ENCODE data around the gene RC3H2.
"Not testable (repeated sequence)": the region's sequence is repeated elsewhere in the genome, so short reads cannot be mapped to it uniquely, and the experiment has no call there.

The RC3H2 gene

DNA sequence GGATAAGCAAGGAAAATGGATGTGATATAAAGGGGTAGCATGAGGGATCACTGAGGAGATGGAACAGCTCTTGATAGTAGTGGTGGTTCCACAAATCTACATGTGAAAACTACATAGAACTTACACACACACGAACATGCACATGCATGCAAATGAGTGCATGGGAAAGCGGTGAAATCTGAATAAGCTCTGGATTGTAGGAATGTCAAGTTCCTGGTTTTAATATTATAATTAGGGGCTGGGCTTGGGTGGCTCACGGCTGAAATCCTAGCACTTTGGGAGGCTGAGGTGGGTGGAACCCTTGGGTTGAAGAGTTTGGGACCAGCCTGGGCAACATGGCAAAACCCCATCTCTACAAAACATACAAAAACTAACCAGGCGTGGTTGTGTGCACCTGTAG is 63.7 kb downstream of the RC3H2 start:
- no peak for DNase-seq (ENCODE audit: low spot score)

- DNase-seq (ENCODE audit: low spot score), result not testable (repeated sequence)
These were observed 66.7 kb downstream of the RC3H2 start for GRCh38 chr9:122838441-122838840.

GRCh38 chr9:122837266-122837850 is 67.8 kb downstream of the RC3H2 start:
- no peak for DNase-seq (ENCODE audit: low spot score)

DNA sequence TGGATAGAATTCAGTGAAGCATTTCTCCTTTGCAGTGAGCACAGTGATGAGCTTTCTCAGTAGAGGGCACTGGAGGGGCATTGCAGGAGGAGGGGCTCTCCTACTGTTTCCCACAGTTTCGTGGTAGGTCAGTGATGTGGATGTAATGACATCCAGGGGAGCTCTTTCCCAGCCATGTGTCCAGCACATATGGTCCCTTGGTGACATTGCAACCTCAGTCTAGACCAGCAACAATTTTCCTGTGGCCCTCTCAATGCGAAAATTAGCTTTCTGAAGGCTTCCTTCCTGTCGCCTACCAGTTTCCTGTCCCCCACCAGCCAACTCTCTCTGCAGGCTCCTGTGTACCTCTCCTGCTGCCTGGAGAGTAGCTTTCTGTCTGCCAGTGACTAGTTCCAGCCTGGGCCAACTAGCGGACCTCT is 69.8 kb downstream of the RC3H2 start:
- no peak for DNase-seq (ENCODE audit: low spot score)

DNA sequence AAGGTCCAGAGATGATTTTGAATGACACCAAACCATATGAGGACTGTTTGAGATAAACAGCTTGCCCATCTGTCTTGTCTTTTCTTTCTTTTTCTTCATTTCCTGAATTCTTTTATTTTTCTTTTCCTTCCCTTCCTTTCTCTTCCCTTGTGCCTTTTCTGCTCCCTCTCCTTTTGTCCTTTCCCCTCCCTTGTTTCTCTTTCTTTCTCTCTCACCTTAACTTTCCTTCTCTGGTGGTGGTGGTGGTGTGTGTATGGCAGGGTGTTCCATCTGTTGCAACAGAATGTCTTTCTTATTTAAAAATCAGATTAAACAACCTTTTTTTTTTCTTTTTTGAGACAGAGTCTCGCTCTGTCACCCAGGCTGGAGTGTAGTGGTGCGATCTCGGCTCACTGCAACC is 73.0 kb downstream of the RC3H2 start:
- no peak for DNase-seq (ENCODE audit: low spot score)

- DNase-seq (ENCODE audit: low spot score), result not testable (repeated sequence)
These were observed 76.2 kb downstream of the RC3H2 start for GRCh38 chr9:122828965-122829284.

DNA sequence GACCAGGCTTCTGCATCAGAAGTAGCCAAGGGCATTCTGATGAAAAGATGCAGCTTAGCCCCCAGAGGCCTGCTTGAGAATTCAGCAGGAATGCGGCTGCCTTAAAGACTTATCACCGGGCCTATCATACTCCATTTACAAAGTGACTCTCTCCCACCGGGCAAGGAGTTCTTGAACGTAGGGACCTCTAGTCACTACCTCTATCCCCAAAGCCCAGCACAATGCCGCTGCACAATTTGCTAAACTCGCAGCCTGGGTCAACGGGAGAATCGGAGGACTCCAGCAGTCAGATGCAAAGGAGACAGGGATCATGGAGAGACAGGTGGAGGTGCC is 77.4 kb downstream of the RC3H2 start:
- no peak for DNase-seq (ENCODE audit: low spot score)

- DNase-seq (ENCODE audit: low spot score), result peak; percentile 56
These were observed 82.2 kb downstream of the RC3H2 start for GRCh38 chr9:122822938-122823337.

DNA sequence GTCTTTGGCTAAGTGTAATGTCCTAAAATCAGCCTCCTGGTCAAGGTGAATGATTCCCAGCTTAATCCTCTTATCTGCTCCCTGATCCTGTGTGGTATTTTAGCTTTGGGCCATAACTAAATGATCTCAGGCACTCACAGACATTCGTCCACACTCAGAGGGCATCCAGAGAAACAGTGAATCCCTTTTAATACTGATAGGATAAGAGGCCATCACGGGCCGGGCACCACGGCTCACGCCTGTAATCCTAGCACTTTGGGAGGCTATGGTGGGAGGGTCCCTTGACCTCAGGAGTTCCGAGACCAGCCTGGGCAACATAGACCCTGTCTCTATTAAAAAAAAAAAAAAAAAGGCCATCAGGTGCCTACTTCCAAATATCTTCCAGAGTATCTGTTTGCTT is 83.1 kb downstream of the RC3H2 start:
- no peak for DNase-seq (ENCODE audit: low spot score)

DNA sequence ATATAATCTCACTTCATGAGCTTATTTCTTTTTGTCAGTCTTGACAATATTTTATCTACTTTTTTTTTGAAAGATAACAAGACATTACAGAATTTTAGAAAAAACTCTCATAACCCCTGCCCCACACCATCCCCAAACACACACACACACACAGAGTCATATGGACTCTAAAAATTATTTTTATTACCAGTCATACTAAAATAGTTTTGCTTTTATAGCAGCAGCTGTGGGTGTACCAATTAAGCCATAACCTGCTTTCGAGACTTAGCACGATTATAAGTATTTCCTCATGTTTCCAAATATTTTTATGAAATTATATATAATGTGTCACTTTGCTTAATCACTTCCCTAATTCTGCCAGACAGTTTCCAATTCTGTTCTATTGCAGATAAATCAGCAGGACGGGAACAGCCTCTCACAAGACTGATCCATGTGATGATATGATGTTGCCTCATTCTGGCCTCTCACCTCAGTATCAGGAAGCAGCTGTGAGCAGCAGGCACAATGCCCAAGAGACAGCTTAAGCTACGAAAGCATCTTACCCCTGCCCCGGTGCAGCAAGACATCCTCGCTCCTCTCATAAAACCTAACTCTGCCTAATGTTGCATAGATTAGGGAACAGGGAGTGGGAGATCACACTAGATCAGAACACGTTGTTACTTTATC is 83.7 kb downstream of the RC3H2 start:
- DNase-seq (ENCODE audit: low spot score), result peak; percentile 79

DNA sequence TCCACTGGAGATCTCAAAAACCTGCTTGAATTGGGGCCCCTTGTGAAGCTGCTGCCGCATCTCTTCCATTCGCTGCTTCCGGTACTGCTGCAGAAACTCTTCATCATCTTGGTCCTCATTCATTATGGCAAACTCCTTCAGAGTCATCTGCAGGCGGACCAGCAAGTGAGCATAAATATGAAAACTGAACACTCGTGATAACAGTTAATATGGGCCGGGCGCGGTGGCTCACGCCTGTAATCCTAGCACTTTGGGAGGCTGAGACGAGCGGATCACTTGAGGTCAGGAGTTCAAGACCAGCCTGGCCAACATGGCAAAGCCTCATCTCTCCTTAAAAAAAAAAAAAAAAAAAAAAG is 84.7 kb downstream of the RC3H2 start:
- no peak for DNase-seq (ENCODE audit: low spot score)

DNA sequence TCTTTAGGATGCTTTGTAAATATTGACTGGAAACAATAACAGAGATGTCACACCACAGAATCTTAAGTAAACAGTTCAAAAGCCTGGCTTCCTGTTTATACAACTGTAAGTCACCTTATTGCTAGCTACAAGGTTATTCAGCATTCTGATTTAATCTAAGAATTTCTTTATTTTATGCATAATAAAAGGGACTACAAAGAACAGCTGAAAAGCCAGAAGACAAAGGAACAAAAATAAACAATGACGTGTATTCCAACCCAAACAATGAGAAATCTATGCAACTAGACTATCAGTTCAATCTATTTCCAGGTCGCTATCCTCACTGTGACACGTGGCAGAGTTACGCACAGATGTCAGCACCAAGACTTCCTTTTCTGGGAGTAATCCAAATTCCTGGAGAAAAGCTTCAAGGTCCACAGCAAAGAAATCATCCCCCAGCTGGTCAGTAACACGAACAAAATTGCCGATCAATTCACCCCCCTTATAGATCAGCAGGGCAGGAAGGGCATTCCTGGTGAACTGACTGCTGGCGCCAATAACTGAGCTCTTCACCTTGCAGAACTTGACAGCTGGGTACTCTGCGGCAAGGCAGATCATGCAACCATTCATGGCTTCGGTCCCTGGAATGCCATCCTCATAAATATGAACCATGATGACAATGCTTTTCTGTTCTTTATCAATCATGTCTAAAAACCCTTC is 85.2 kb downstream of the RC3H2 start:
- no peak for DNase-seq (ENCODE audit: low spot score)

DNA sequence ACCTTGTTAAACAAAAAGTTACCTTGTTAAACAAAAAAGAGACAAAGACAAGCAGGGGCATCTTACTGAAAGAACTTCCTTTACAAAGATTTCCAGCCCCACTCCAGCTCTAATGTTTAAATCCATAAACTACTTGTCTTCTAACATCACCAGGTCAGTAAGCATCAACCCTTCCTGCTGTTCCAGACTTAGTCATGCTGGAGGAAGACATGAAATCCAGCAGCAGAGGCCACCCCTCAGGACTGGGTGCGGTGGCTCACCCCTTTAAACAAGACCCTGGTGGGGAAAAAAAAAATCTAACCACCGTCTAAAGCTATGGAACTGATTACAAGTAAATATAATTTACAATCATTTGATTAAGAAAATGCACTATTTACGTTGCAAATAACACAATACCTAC is 85.8 kb downstream of the RC3H2 start:
- DNase-seq (ENCODE audit: low spot score), result no peak

DNA sequence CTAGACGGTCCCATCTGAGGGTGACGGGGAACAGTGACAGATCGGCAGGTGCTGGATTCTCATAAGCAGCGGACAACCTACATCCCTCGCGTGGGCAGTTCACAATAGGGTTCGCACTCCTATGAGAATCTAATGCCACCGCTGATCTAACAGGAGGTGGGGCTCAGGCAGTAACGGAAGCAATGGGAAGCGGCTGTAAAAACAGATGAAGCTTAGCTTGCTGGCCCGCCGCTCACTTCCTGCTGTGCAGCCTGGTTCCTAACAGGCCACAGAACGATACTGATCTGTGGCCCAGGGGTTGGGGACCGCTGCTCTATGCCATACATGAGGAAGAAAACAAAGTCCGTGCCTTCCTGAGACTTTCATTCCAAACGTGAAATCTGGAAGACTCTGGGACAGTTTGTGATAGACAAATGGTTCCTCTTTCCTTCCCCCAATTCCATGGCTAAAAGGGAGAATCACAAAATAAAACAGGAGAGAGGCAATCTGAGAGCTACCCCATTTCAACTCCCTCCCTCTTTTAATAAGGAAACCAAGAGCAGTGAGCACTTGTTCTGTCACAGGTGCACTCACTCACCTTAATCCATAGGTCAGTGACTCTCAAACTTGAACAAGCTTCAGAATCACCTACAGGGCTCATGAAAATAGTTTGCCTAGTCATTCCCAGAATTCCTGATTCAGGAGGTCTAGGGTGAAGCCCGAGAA is 88.8 kb downstream of the RC3H2 start:
- no peak for DNase-seq (ENCODE audit: low spot score)

GRCh38 chr9:122815544-122815943 is 89.6 kb downstream of the RC3H2 start:
- no peak for DNase-seq (ENCODE audit: low spot score)

DNA sequence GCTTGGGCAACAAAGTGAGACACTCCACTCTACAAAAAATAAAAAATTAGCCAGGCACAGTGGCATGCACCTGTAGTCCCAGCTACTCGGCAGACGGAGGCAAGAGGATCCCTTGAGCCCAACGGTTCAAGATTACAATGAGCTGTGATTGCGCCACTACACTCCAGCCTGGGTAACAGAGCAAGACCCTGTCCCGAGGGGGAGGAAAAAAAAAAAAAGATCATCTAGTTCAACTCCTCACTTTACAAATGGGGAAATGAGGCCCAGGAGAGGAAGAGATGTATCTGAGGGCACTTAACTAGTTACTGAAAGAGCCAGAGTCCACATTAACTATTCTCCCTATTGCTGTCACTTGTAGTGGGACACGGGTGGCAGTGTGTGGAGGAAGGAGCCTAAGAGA is 90.6 kb downstream of the RC3H2 start:
- DNase-seq (ENCODE audit: low spot score), result no peak

GRCh38 chr9:122812736-122813135 is 92.4 kb downstream of the RC3H2 start:
- DNase-seq (ENCODE audit: low spot score), result no peak

- peak; percentile 89 for DNase-seq (ENCODE audit: low spot score)
These were observed 94.7 kb downstream of the RC3H2 start for GRCh38 chr9:122810306-122810946.

- not testable (repeated sequence) for DNase-seq (ENCODE audit: low spot score)
These were observed 95.9 kb downstream of the RC3H2 start for GRCh38 chr9:122809261-122809660.

DNA sequence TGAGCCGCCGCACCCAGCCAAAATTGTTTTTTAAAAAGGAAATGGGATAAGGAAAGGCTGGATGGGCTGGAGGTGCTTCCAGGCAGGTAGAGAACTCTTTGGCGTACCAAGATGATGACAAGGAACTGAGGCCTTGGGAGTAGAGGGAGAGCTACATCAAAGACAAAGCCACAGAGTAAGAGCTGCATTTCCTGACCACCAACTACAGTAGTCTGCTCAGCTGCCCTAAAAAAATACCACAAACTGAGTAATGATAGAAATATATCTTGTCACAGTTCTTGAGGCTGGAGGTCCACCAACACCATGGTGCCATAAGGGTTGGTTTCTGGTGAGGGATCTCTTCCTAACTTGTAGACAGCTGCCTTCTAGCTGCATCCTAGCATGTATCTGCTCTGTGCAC is 97.0 kb downstream of the RC3H2 start:
- no peak for DNase-seq (ENCODE audit: low spot score)

- DNase-seq (ENCODE audit: low spot score), result no peak
These were observed 97.8 kb downstream of the RC3H2 start for GRCh38 chr9:122807271-122807900.

DNA sequence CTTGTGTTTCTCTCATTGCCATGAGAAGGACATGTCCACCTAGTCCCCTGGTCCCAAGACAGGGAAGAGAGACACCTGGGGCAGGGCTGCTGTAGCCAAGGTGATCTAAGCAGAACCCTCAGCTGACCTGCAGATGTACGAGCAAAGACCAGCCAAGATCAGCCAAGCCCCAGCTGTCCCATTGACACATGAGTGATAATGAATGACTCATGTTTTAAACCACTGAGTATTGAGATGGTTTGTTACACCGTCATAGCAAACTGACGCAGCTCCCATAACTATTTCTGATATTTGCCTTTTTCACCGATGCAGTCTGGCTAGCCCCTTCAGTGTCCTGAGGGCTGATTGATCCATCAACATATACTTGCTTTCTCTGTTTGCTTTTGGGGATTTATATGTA is 98.5 kb downstream of the RC3H2 start:
- DNase-seq (ENCODE audit: low spot score), result no peak

Measured in hematopoietic multipotent progenitor cell treated with erythropoietin and hydrocortisone succinate and interleukin-3 and kit ligand, for 17 days (in vitro differentiated cells).